Measurements from ENCODE around the gene FBXW10.
A peak's percentile ranks its signal among the peaks of the same experiment; 100 is the strongest.
"Not testable (repeated sequence)": the region's sequence is repeated elsewhere in the genome, so short reads cannot be mapped to it uniquely, and the experiment has no call there.

FBXW10 gene, protein sequence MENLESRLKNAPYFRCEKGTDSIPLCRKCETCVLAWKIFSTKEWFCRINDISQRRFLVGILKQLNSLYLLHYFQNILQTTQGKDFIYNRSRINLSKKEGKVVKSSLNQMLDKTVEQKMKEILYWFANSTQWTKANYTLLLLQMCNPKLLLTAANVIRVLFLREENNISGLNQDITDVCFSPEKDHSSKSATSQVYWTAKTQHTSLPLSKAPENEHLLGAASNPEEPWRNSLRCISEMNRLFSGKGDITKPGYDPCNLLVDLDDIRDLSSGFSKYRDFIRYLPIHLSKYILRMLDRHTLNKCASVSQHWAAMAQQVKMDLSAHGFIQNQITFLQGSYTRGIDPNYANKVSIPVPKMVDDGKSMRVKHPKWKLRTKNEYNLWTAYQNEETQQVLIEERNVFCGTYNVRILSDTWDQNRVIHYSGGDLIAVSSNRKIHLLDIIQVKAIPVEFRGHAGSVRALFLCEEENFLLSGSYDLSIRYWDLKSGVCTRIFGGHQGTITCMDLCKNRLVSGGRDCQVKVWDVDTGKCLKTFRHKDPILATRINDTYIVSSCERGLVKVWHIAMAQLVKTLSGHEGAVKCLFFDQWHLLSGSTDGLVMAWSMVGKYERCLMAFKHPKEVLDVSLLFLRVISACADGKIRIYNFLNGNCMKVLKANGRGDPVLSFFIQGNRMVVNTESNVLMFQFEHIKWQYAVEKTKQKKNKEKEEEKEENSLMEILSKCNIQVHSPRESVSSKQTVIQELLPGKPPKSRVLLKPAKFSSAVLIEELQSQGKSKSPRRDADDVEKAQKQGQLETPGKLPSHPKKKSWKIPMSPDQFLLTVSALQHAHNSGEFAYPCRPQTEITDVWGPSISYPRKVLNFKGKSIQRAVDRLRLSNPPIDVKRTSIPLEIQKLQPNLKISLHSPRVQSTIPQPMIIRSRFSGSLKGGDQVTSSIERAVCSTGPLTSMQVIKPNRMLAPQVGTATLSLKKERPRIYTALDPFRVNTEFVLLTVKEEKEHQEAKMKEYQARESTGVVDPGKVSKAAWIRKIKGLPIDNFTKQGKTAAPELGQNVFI

GRCh38 chr17:18743699-18744421, at the start of gene FBXW10:
FBXW10 (plus strand) TSS chr17:18744054; CDS start chr17:18744245, 191 bp downstream.
- DNase-seq: peak; percentile 0

DNA sequence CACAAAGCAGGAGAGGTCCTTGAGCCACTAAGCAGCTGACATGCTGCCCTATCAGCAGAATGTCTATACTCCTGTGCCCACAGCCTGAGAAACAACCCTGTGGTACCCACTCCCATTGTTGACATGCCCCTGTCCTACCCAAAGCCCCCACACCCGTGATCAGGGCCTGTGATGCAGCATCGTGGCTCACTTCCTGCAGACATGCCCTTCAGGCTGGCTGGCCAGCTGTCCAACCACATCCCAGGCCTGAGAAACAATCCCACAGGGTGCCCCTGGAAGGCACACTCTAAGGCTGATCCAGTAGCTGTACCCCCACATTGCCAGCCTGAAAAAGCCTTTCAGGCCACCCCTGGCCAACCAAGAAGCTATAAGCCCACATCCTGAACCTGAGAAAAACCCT, 48.7 kb upstream of the FBXW10 start:
- DNase-seq: not testable (repeated sequence)

DNA sequence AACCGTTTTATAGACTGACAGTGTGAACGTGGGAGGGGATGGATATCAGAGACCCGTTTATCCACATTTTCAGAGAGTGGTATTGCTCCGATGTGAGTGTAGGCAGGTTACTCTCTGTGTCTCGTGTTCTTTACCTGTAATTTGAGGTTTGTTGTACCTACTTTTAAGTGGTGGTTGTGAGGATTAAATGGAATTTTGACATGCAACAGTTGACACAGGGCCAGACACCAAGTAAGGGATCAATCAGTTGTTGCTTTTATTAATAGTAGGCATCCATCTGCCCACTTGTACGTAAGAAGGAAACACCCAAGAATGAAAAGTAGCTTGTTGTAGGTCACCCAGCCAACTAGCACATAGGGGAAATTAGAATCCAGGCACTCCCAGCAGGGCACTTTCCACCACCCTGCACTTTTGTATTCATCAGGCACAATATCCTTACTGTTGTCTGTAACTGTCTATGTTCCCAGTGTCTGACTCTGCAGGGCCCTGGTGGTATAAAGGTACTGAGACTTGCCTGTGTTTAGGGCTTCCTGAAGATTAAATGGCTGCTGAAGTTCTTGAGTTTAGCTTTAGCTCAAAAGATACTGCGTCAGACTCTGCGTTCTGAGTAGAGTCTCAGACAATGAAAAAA, 45.3 kb upstream of the FBXW10 start:
- DNase-seq: not testable (repeated sequence)

DNA sequence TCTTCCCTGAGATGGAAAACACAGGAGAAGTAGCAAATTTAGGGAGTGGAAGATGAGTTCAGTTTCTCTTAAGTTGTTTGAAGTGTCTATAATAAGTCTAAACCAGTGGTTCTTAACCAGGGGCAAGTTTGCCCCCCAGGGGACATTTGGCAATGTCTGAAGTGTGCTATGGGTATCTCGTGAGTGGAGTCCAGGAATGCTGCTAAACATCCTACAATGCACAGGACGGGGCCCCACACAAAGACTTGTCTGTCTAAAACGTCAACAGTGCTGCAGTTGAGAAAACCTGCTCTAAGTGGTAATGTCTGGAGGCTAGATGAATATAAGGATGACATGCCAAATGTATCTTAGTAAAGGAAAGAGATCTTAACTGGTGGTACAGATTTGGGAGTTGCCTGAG, 37.9 kb upstream of the FBXW10 start:
- not testable (repeated sequence) for DNase-seq

- not testable (repeated sequence) for DNase-seq
These were observed 35.6 kb upstream of the FBXW10 start for GRCh38 chr17:18708215-18708614.

- peak; percentile 44 for DNase-seq
These were observed 31.4 kb upstream of the FBXW10 start for GRCh38 chr17:18712354-18712999.

DNA sequence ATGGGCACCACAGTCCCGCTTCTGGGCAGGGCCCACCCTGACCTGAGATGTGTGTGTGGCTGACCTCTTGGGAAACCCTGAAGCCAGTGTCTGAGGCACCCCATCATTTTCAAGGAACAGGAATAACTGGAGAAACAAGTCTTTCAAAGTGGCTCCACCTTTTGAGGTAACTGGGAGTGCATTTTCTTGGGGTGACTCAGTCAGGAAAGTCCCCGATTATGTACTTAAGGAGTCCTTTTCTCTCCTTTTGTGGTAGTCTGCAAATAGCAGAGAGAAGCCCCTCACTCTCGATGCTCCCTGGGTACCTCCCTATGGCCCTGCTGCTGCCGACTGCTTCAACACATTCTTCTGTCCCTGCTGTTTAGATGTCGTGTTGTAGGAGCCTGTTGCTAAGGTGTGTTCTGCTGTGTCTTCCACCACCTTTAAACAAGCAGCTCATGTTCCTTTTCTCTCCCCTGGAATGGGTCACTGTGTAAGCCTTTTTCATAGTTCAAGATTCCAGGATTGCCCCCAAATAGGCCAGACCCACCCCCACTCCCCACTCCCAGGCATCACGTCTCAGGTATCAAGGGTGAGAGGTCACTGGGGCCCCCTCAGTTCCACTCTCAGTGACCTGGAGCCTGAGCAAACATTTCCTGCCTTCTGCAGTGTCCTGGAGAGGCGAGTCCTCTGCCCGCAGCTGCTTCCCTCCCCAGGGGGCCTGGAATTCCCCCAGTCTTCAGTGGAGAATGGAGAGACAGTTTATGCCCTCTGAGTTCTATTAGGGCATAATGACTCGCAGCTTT, 25.0 kb upstream of the FBXW10 start:
- DNase-seq: peak; percentile 17

- DNase-seq: not testable (repeated sequence)
These were observed 24.3 kb upstream of the FBXW10 start for GRCh38 chr17:18719428-18720110.

DNA sequence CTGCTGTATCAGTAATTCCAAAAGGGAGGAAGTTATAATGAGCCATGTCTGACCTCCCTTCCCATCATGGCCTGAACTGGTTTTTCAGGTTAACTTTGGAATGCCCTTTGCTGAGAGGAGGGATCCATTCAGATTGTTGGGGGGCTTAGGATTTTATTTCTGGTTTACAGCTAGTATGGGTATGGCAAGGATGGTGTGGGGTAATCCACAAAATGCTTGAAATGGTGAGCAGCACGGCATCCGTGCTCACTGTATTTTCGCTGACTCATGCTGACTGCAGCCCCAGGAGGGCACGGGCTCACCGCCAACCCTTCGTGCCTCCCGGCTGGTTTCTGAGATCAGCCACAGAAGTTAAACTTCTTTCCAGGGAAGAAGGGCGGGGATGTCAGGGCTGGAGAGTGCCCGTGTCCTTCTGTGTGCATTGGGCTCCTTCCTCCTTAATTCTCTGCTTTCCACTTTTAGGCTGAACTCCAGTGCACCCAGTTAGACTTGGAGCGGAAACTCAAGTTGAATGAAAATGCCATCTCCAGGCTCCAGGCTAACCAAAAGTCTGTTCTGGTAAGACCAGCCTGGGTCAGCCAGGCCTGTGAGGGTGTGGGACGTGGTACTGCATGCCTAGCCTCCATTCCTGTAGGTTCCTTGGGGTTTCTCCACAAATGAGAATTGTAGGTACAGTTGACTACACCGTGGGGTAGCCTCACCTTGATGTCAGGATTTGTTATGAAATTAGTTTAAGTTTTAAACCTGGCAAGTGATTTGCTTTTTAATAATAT, 21.9 kb upstream of the FBXW10 start:
- DNase-seq: not testable (repeated sequence)

DNA sequence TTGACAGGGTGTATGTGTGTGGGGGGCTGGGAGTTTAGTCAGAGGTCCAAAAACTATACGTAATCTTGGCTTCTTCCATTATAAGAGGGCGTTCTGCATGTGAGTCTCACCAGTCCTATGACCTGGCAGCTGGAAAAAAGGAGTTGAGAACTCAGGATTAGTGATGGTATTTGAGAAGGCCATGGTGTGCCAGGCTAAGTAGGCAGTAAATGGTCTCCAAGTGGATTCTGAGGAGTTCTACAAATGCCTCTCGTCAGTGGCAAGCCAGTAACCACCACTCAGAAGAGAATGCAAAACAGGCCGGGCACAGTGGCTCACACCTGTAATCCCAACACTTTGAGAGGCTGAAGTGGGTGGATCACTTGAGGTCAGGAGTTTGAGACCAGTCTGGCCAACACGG, 21.2 kb upstream of the FBXW10 start:
- not testable (repeated sequence) for DNase-seq

DNA sequence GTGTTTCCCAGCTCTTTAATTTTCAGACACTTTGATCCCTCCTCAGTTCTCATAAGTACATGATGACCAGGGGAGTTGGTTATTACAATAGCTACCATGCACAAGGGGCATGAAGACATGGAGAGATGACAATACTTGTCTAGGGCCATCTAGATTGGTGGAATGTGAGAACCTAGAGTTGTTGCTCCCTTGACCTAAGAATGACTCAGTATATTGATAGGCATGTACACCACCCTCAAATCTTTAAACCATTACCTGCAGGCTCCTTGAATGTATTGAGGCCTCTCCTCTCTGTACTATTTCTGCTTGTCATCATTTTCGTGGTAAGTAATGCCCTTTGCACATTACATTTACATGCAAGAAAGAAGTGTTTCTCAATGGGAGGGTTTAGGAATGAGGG, 20.3 kb upstream of the FBXW10 start:
- DNase-seq: not testable (repeated sequence)

- not testable (repeated sequence) for DNase-seq
These were observed 11.4 kb upstream of the FBXW10 start for GRCh38 chr17:18732438-18732837.

GRCh38 chr17:18733350-18733749, 10.5 kb upstream of the FBXW10 start:
- DNase-seq: not testable (repeated sequence)

- DNase-seq: peak; percentile 51
These were observed 4.0 kb upstream of the FBXW10 start for GRCh38 chr17:18739616-18740391.

DNA sequence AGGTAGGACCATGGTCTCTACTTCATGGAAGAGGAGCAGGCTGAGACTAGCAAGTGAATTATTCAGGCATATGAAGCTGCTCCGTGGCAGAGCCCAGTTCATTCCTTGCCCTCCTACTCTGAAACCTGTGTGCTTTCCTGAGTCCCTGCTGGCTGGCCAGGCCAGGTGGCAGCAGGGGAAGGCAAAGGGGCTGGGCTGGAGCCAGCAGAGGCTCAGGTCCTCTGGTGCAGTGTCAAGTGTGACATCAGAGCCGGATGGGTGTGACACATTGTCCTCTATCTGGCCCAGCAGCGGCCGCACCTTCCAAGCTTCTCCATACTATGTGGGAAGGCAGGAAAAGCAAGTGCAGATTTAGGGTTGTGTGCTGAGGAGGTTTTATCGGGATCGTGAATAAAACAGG, 2.6 kb upstream of the FBXW10 start:
- not testable (repeated sequence) for DNase-seq

GRCh38 chr17:18744726-18745125, 872 bp downstream of the FBXW10 start:
- not testable (repeated sequence) for DNase-seq

DNA sequence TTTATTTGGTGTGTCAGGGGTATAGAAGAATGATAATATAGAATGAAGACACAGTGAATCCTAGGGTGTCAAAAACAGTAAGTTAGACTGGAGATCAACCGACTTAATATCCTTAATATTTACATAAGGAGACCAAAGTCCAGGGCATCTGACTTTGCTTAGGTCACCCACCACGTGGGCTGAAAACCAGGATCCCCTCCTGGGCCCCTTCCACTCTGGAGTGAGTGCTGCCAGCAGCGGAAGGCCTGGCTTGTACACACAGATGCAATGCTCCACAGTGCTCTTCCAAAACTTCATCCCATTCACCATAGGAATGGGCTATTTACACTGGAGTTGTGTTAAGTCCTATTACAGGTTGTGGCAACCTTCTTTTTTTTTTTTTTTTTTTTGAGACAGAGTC, 2.7 kb downstream of the FBXW10 start:
- DNase-seq: not testable (repeated sequence)

DNA sequence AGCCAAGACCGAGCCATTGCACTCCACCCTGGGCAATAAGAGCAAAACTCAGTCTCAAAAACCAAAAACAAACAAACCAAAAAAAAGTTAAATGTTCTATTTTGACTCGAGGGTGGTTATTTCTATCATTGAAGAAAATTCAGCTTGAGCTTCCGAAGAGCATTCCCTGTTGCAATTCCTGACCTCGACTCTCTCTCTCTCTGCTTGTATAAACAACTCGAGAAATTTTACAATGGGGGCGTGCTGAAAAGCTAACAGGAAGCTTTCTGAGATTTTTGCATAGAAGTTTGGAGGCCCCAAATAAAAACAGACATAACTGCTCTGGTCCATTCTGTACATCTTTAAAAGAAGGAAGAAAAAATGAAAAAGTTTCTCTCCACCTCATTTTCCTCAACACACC, 3.6 kb downstream of the FBXW10 start:
- DNase-seq: not testable (repeated sequence)
